H1 (cell line): Measurements from ENCODE around the gene NXT1. TPM values are rescaled to one million over a fixed set of nuclear protein-coding genes. Genes with fewer than 3 reads are reported as not detected.
A peak's percentile ranks its signal among the peaks of the same experiment; 100 is the strongest.

Experiments used
- CTCF ChIA-PET: fragments of 300-600 bp; sonication (Branson Sonifier 250); formaldehyde crosslinking; loops from one replicate; lab custom pipeline; 2021; ENCODE audit not compliant: partially characterized antibody; lab: Charles Lee
- POLR2A ChIA-PET: fragments of 300-600 bp; sonication (Branson Sonifier 250); formaldehyde crosslinking; loops from one replicate; lab custom pipeline; 2021; ENCODE audit warnings: inconsistent platforms; ENCODE audit not compliant: partially characterized antibody; lab: Charles Lee
- DNase-seq, 2 experiments: peaks; one replicate each; pipeline versions ENCODE4 v3.0.0 to v3.0.0-alpha.2; 2010 to 2022; ENCODE audit warnings: low spot score in 2 of 2, low read depth in 1 of 2, mixed read lengths in 1 of 2
- FAIRE-seq: peaks from 2 replicates; lab custom pipeline; 2011; peaks lifted over from hg19 to GRCh38; lab: Jason Lieb, UNC
- H2AFZ ChIP-seq: 2 replicates; pipeline ENCODE4 v1.8.1; 2012; ENCODE audit warnings: low read length, inconsistent platforms
- H2AK5ac ChIP-seq: 2 replicates; pipeline ENCODE4 v1.6.1; 2013; ENCODE audit warnings: low read depth, low read length
- H2BK120ac ChIP-seq: replicated peaks from 2 replicates; pipeline ENCODE3; 2013; ENCODE audit warnings: low read depth, low read length, inconsistent platforms
- H2BK12ac ChIP-seq: 2 replicates; pipeline ENCODE4 v1.6.1; 2013; ENCODE audit warnings: low read depth, low read length
- H2BK15ac ChIP-seq: 2 replicates; pipeline ENCODE4 v1.6.1; 2013; ENCODE audit warnings: low read length
- H2BK20ac ChIP-seq: 2 replicates; pipeline ENCODE4 v1.6.1; 2013; ENCODE audit warnings: low read length
- H2BK5ac ChIP-seq: 2 replicates; pipeline ENCODE4 v1.6.1; 2013; ENCODE audit warnings: low read depth, low read length
- H3K14ac ChIP-seq: 2 replicates; pipeline ENCODE4 v1.6.1; 2013; ENCODE audit warnings: inconsistent platforms; ENCODE audit not compliant: insufficient read length
- H3K18ac ChIP-seq: 2 replicates; pipeline ENCODE4 v1.6.1; 2013; ENCODE audit warnings: low read length; ENCODE audit errors: extremely low read depth
- H3K23ac ChIP-seq: 2 replicates; pipeline ENCODE4 v1.6.1; 2013; ENCODE audit warnings: inconsistent platforms; ENCODE audit not compliant: insufficient read length
- H3K23me2 ChIP-seq: 2 replicates; pipeline ENCODE4 v1.6.1; 2013; ENCODE audit warnings: low read depth, low read length
- H3K27ac ChIP-seq: 2 replicates; pipeline ENCODE4 v1.6.1; 2011; ENCODE audit warnings: low read depth, low read length, inconsistent platforms
- H3K27me3 ChIP-seq, 4 experiments: replicated peaks in 1 of 4; 1 replicate in 1 of 4; 2 replicates in 3 of 4; pipeline versions ENCODE4 v1.6.1 to v1.8.1; 2011 to 2013; ENCODE audit warnings: low read length in 3 of 4, mild to moderate bottlenecking in 3 of 4, inconsistent platforms in 2 of 4, mixed read lengths in 2 of 4, moderate library complexity in 1 of 4; ENCODE audit not compliant: control insufficient read depth in 3 of 4, insufficient read depth in 3 of 4; ENCODE audit errors: extremely low read depth in 1 of 4
- H3K36me3 ChIP-seq, 4 experiments: 2 replicates each; pipeline versions ENCODE4 v1.6.1 to v1.8.1; 2011 to 2013; ENCODE audit warnings: mild to moderate bottlenecking in 4 of 4, low read length in 3 of 4, moderate library complexity in 2 of 4, control low read depth in 1 of 4, inconsistent platforms in 1 of 4; ENCODE audit not compliant: insufficient read depth in 4 of 4, control insufficient read depth in 2 of 4
- H3K4ac ChIP-seq: replicated peaks from 2 replicates; pipeline ENCODE3; 2013; ENCODE audit warnings: low read length, low read depth, mixed read lengths, inconsistent platforms; ENCODE audit not compliant: insufficient read length
- H3K4me1 ChIP-seq, 4 experiments: replicated peaks in 1 of 4; 1 replicate in 1 of 4; 2 replicates in 3 of 4; pipeline versions ENCODE4 v1.6.1 to v1.8.1; 2011 to 2013; ENCODE audit warnings: low read length in 3 of 4, inconsistent platforms in 2 of 4, mixed read lengths in 1 of 4; ENCODE audit not compliant: insufficient read depth in 4 of 4, control insufficient read depth in 3 of 4
- H3K4me2 ChIP-seq, 2 experiments: 2 replicates each; pipeline versions ENCODE4 v1.6.1 to v1.8.1; 2011 to 2013; ENCODE audit warnings: low read depth in 2 of 2, low read length in 2 of 2, control low read depth in 1 of 2, inconsistent platforms in 1 of 2, mild to moderate bottlenecking in 1 of 2; ENCODE audit not compliant: insufficient read depth in 1 of 2
- H3K4me3 ChIP-seq, 4 experiments: fragments of 200-600, 300-600 bp in 1 of 4; sonication (generic), shearing (Covaris generic), sonication (Bioruptor Twin) in 1 of 4; 2 replicates each; pipeline versions ENCODE4 v1.5.1 to v1.8.1; 2011 to 2016; ENCODE audit warnings: low read length in 4 of 4, low read depth in 3 of 4, control low read depth in 2 of 4, inconsistent platforms in 2 of 4, mild to moderate bottlenecking in 2 of 4, mixed read lengths in 1 of 4, moderate library complexity in 1 of 4; ENCODE audit not compliant: insufficient read depth in 2 of 4; ENCODE audit errors: extremely low read depth in 1 of 4
- H3K56ac ChIP-seq: replicated peaks from 2 replicates; pipeline ENCODE3; 2013; ENCODE audit warnings: low read depth, mild to moderate bottlenecking, mixed read lengths, low read length, inconsistent platforms; ENCODE audit not compliant: insufficient read length
- H3K79me1 ChIP-seq: 2 replicates; pipeline ENCODE4 v1.6.1; 2013; ENCODE audit warnings: low read depth, low read length, control low read depth
- H3K79me2 ChIP-seq, 2 experiments: 2 replicates each; pipeline versions ENCODE4 v1.6.1 to v1.8.1; 2012 to 2013; ENCODE audit warnings: low read length in 2 of 2, mild to moderate bottlenecking in 2 of 2, inconsistent platforms in 1 of 2; ENCODE audit not compliant: insufficient read depth in 2 of 2, control insufficient read depth in 1 of 2
- H3K9ac ChIP-seq, 4 experiments: replicated peaks in 1 of 4; 1 replicate in 1 of 4; 2 replicates in 3 of 4; pipeline versions ENCODE4 v1.6.1 to v1.8.1; 2011 to 2013; ENCODE audit warnings: low read depth in 3 of 4, low read length in 3 of 4, control low read depth in 2 of 4, mild to moderate bottlenecking in 2 of 4, moderate library complexity in 2 of 4, inconsistent platforms in 1 of 4; ENCODE audit errors: extremely low read depth in 1 of 4
- H3K9me3 ChIP-seq, 2 experiments: 2 replicates each; pipeline versions ENCODE4 v1.6.1 to v1.8.1; 2012 to 2013; ENCODE audit warnings: mild to moderate bottlenecking in 2 of 2, moderate library complexity in 2 of 2, control low read depth in 1 of 2, inconsistent platforms in 1 of 2, low read depth in 1 of 2, low read length in 1 of 2, mixed read lengths in 1 of 2; ENCODE audit not compliant: insufficient read depth in 2 of 2
- H4K20me1 ChIP-seq, 2 experiments: replicated peaks in 1 of 2; 2 replicates each; pipeline versions ENCODE3 to v1.8.1; 2011 to 2013; ENCODE audit warnings: inconsistent platforms in 2 of 2, low read length in 2 of 2, mild to moderate bottlenecking in 1 of 2; ENCODE audit not compliant: insufficient read depth in 2 of 2, control insufficient read depth in 1 of 2
- H4K5ac ChIP-seq: 2 replicates; pipeline ENCODE4 v1.6.1; 2013; ENCODE audit warnings: low read length, low read depth, mixed read lengths, inconsistent platforms; ENCODE audit not compliant: insufficient read length
- H4K8ac ChIP-seq: 2 replicates; pipeline ENCODE4 v1.8.0; 2013; ENCODE audit warnings: mild to moderate bottlenecking, moderate library complexity, low read length, inconsistent platforms; ENCODE audit not compliant: insufficient read depth; ENCODE audit errors: extremely low read depth
- H4K91ac ChIP-seq: replicated peaks from 2 replicates; pipeline ENCODE3; 2013; ENCODE audit warnings: low read length, mixed read lengths, inconsistent platforms; ENCODE audit not compliant: insufficient read length
- ASH2L ChIP-seq: fragments of 200-600, 300-600 bp; sonication (generic); IDR thresholded peaks from one replicate; pipeline ENCODE4 v1.7.1; 2017; ENCODE audit warnings: low read length
- BCL11A ChIP-seq, 2 experiments: IDR thresholded peaks; one replicate each; pipeline ENCODE4 v1.6.1; 2011; ENCODE audit warnings: low read depth in 2 of 2, low read length in 2 of 2, mild to moderate bottlenecking in 2 of 2
- HDAC2 ChIP-seq, 2 experiments: fragments of 300-600 bp in 1 of 2; sonication (generic) in 1 of 2; IDR thresholded peaks; 2 replicates each; pipeline ENCODE4 v1.6.1; 2011 to 2012; ENCODE audit warnings: low read depth in 2 of 2, low read length in 2 of 2, mild to moderate bottlenecking in 2 of 2, moderate library complexity in 2 of 2, borderline replicate concordance in 1 of 2, inconsistent platforms in 1 of 2
- JUN ChIP-seq: IDR thresholded peaks from 2 replicates; pipeline ENCODE4 v1.6.1; 2011; ENCODE audit warnings: low read depth, mild to moderate bottlenecking, improper control_type of control experiment, low read length
- NANOG ChIP-seq: IDR thresholded peaks from 2 replicates; pipeline ENCODE4 v1.6.1; 2011; ENCODE audit warnings: low read length, low read depth, mild to moderate bottlenecking, inconsistent platforms; ENCODE audit not compliant: insufficient read depth, poor library complexity, severe bottlenecking
- SP4 ChIP-seq: IDR thresholded peaks from 2 replicates; pipeline ENCODE4 v1.6.1; 2012; ENCODE audit warnings: low read length, inconsistent platforms
- WGBS, 2 experiments: shearing (Covaris generic) in 1 of 2; methylation state at CpG; one replicate each; pipeline versions ENCODE4 v1.1.6 to v1.1.7; 2013 to 2015; ENCODE audit warnings: low lambda C conversion rate in 2 of 2, mixed read lengths in 2 of 2, inconsistent platforms in 1 of 2, low coverage in 1 of 2, missing lambda C conversion rate in 1 of 2; ENCODE audit not compliant: insufficient replicate concordance in 2 of 2, insufficient coverage in 1 of 2, insufficient read length in 1 of 2; ENCODE audit errors: extremely low coverage in 1 of 2, missing lambda C conversion rate in 1 of 2; 5-methylcytosine and 5-hydroxymethylcytosine counted together
- long read RNA-seq, 2 experiments: library from RNA in 1 of 2; library from capped mRNA in 1 of 2; stranded (forward); transcript quantifications; one replicate each; pipeline ENCODE4 v2.0.0, GENCODE V29; 2021; ENCODE audit warnings: inconsistent platforms in 1 of 2
- polyA minus RNA-seq, 3 experiments: library from RNA; depleted of rRNA, polyadenylated mRNA; stranded (reverse); fragments of >200 nt; gene quantifications; 1 replicate in 2 of 3; 2 replicates in 1 of 3; pipeline ENCODE4 v1.2.3, GENCODE V29; 2011
- polyA plus RNA-seq, 7 experiments: library from polyadenylated mRNA; depleted of rRNA in 3 of 7; stranded (reverse) in 5 of 7; unstranded in 2 of 7; fragments of >200 nt in 5 of 7; fragments of 200-250 nt in 2 of 7; gene quantifications; 1 replicate in 5 of 7; 2 replicates in 1 of 7; 4 replicates in 1 of 7; pipeline versions ENCODE4 v1.2.1 to v1.2.3, GENCODE V29; 2011 to 2013; ENCODE audit warnings: missing spikeins in 2 of 7, mixed read lengths in 2 of 7
- total RNA-seq: library from RNA; stranded (reverse); fragmentation: NEBNext Ultra II Directional; extraction: Animal tissue kit (Norgen Biotek cat#: 25700); gene quantifications from 2 replicates; pipeline ENCODE4 v1.2.1, GENCODE V29; 2021
- TF ChIP-seq, protein P1 (sequence below): IDR thresholded peaks from 2 replicates; pipeline ENCODE4 v1.6.1; 2012; ENCODE audit warnings: inconsistent platforms

The NXT1 gene
- total RNA-seq (20.4 and 23.1 TPM in 2 replicates), polyA plus RNA-seq (2011; rRNA removed) (24.3 and 26.5 TPM in 2 replicates), polyA minus RNA-seq (2011; rRNA and poly(A)+ RNA removed) (13.0 and 14.3 TPM in 2 replicates)
- polyA plus RNA-seq (2011; cell fraction: cytosol; rRNA removed) = 24.9 TPM
- 19.2 TPM for polyA plus RNA-seq (2011; cell fraction: nucleus; rRNA removed)
- polyA plus RNA-seq (2012, experiment 1 of 2) = 15.1 to 22.8 TPM (median 18.6 TPM) in 4 replicates
- 26.4 TPM for polyA plus RNA-seq (2012, experiment 2 of 2)
- polyA plus RNA-seq (2013, experiment 1 of 2) = 23.3 TPM
- polyA plus RNA-seq (2013, experiment 2 of 2) = 22.5 TPM
- polyA minus RNA-seq (2011; cell fraction: cytosol; rRNA and poly(A)+ RNA removed) = 9.3 TPM
- 7.2 TPM for polyA minus RNA-seq (2011; cell fraction: nucleus; rRNA and poly(A)+ RNA removed)
- long read RNA-seq, experiment 1, transcript NXT1-201 (2 exons, 1,123 nt) = major isoform, 23 of 25 reads
- long read RNA-seq, experiment 1, partial matches to known transcripts = 0 of 25 reads
- long read RNA-seq, experiment 1, other reads (novel, unspliced or antisense) = 2 of 25 reads
- long read RNA-seq, experiment 2, partial matches to known transcripts = 0 of 1 reads
- long read RNA-seq, experiment 2, other reads (novel, unspliced or antisense) = 1 of 1 reads

DNA sequence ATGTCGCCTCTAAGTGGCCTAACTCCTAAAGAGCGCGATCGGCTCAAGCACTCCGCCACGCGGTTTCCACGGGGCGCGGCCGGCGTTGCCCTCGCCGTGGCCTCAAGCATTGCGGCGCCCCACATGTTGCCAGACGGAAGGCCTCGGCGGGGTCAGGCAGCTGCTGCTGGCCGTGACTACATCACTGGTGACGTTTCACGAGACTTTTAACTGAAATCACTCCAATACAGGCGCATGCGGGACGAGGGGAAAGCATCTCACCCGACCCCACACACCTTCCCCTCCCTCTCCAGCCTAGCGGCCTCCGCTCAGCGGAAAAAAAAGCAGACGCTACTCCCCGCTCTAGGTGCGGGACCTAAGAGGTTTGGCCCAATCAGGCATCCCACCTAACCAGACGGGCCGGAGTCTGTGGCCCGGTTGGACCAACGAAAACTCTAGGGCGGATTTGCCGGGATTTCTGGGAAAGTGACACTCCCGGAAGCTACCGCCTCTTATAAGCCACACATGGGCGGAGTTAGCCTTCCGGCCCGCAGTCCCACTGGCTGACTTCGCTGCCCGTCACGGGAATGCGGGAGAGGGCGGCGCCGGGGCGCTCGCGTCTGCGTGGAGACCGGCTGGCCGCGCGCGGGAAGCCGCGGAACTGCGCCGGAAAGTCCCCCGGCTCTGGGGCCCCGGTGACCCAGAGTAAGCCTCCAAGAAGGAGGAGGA, at the start of gene NXT1:
Gene NXT1 (plus strand): TSS at position 596 of the 708 bp plus-strand sequence. CDS start 3,251 bp downstream, outside the sequence.
- 3% methylated on average over 57 of the region's 65 CpGs; no CpG with 5 or more reads in 1 of the 2 experiments for WGBS, 2 experiments
- H3K56ac ChIP-seq = peak within 1 kb of the TSS; percentile 66
- H3K4me3 ChIP-seq = peak within 1 kb of the TSS; percentile 79 to 90 (median 86)
- DNase-seq (peak; percentile 90 to 98), FAIRE-seq (peak; percentile 52)
- peak within 1 kb of the TSS; percentile 79 for H3K27ac ChIP-seq
- no peaks in the 10 kb centered on the region for H3K9me3 ChIP-seq
- H4K91ac ChIP-seq = peak within 1 kb of the TSS; percentile 58
- peak within 1 kb of the TSS; percentile 45 to 66 (median 56); a peak in 6 of 7 replicates for H3K9ac ChIP-seq
- no peak within 1 kb of the TSS for H3K14ac ChIP-seq
- H2BK120ac ChIP-seq = no peak within 1 kb of the TSS
- H3K18ac ChIP-seq = peak within 1 kb of the TSS; percentile 81
- H3K23me2 ChIP-seq = peaks cover 10% of the 10 kb centered on the region; the same call in 1 of the 2 replicates
- peak within 1 kb of the TSS; percentile 91 to 96 for H3K4me2 ChIP-seq
- peak within 1 kb of the TSS; percentile 34; the same call in 1 of the 2 replicates for H2BK12ac ChIP-seq
- peak within 1 kb of the TSS; percentile 83; the same call in 1 of the 2 replicates for H4K8ac ChIP-seq
- peak within 1 kb of the TSS; percentile 54; the same call in 1 of the 2 replicates for H2AFZ ChIP-seq
- H3K4me1 ChIP-seq = peaks cover 0 to 8% (median 4%) of the 10 kb centered on the region in 4 experiments; a peak in 5 of 7 replicates
- CTCF ChIA-PET = interaction anchor here (0.7 to 2.0 kb wide), 10 partner anchors 11 to 300 kb away, joined by 3 to 13 read pairs (median 4); no protein-coding TSS in a partner anchor
- peak within 1 kb of the TSS; percentile 93; the same call in 1 of the 2 replicates for H2BK15ac ChIP-seq
- no peak within 1 kb of the TSS for H2AK5ac ChIP-seq
- H2BK5ac ChIP-seq = peak within 1 kb of the TSS; percentile 94
- no peaks in the 10 kb centered on the region for H3K27me3 ChIP-seq
- H4K20me1 ChIP-seq = peaks cover 0 to 10% of the 10 kb centered on the region in 2 experiments
- H2BK20ac ChIP-seq = no peak within 1 kb of the TSS
- peaks cover 7 to 28% of the 10 kb centered on the region in 2 experiments; a peak in 3 of 4 replicates for H3K79me2 ChIP-seq
- POLR2A ChIA-PET = interaction anchor here (0.8 to 2.2 kb wide), 11 partner anchors 9 to 309 kb away, joined by 3 to 14 read pairs (median 3); partner anchors contain the start of gene GZF1
- peak within 1 kb of the TSS; percentile 45 for H3K4ac ChIP-seq
- H3K23ac ChIP-seq = no peak within 1 kb of the TSS
- H3K79me1 ChIP-seq = peaks cover 5% of the 10 kb centered on the region; the same call in 1 of the 2 replicates
- H4K5ac ChIP-seq = peak within 1 kb of the TSS; percentile 71
- H3K36me3 ChIP-seq = peaks cover 0 to 9% (median 9%) of the 10 kb centered on the region in 4 experiments; a peak in 6 of 8 replicates
- TF ChIP-seq, protein P1, sequence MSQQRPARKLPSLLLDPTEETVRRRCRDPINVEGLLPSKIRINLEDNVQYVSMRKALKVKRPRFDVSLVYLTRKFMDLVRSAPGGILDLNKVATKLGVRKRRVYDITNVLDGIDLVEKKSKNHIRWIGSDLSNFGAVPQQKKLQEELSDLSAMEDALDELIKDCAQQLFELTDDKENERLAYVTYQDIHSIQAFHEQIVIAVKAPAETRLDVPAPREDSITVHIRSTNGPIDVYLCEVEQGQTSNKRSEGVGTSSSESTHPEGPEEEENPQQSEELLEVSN = peak; percentile 76
- TF ChIP-seq ASH2L (peak; percentile 71), JUN (no peak), HDAC2 (IDR thresholded peaks at IDR 0.05; ENCODE audit: borderline replicate concordance in 1 of 2, low read depth in 2 of 2, low read length in 2 of 2) (peak in 1 of 2 experiments; percentile 79; a peak in 2 of 4 replicates), NANOG (no peak), SP4 (peak; percentile 87; the same call in 1 of the 2 replicates), BCL11A (IDR thresholded peaks at IDR 0.05; ENCODE audit: low read depth in 2 of 2, low read length in 2 of 2) (no peak)
